CD4-positive, alpha-beta T cell (primary cell): ENCODE data around the gene RPLP1. TPM values are rescaled to one million over a fixed set of nuclear protein-coding genes. Genes with fewer than 3 reads are reported as not detected.
A peak's percentile ranks its signal among the peaks of the same experiment; 100 is the strongest.

Source experiments
- ATAC-seq: fragments of 200-7000 bp; cut with Tn5 transposase; one replicate; pipeline ENCODE4 v1.10.0; 2022; ENCODE audit warnings: mild to moderate bottlenecking; ENCODE audit not compliant: poor library complexity
- CTCF ChIA-PET: fragments of 350-600 bp; sonication (Branson Sonifier 250); formaldehyde crosslinking; loops from one replicate; lab custom pipeline; 2021; ENCODE audit warnings: antibody characterized with exemption, inconsistent platforms; lab: Charles Lee
- POLR2A ChIA-PET: fragments of 350-600 bp; sonication (Branson Sonifier 250); formaldehyde crosslinking; loops from one replicate; lab custom pipeline; 2021; ENCODE audit warnings: antibody characterized with exemption, inconsistent platforms; lab: Charles Lee
- DNase-seq, 14 experiments: peaks; one replicate each; pipeline ENCODE4 v3.0.0-alpha.2; 2013 to 2020; ENCODE audit warnings: mixed read lengths in 2 of 14
- H3K27ac ChIP-seq, 2 donors: one replicate each; pipeline versions ENCODE4 v1.5.1 to v1.7.0; 2013; ENCODE audit warnings: low read length in 2 of 2, low read depth in 1 of 2, mild to moderate bottlenecking in 1 of 2
- H3K27me3 ChIP-seq, 2 experiments: 1 replicate in 1 of 2; 2 replicates in 1 of 2; pipeline versions ENCODE4 v1.6.1 to v1.7.0; 2013; ENCODE audit warnings: low read length in 2 of 2, control low read depth in 1 of 2, mild to moderate bottlenecking in 1 of 2, moderate library complexity in 1 of 2; ENCODE audit not compliant: insufficient read depth in 2 of 2, control insufficient read depth in 1 of 2
- H3K36me3 ChIP-seq: one replicate; pipeline ENCODE4 v1.6.1; 2013; ENCODE audit warnings: low read length, control low read depth; ENCODE audit not compliant: insufficient read depth
- H3K4me1 ChIP-seq: one replicate; pipeline ENCODE4 v1.6.1; 2013; ENCODE audit warnings: low read length, control low read depth; ENCODE audit not compliant: insufficient read depth
- H3K4me3 ChIP-seq: one replicate; pipeline ENCODE4 v1.5.1; 2013; ENCODE audit warnings: mild to moderate bottlenecking, low read length, moderate library complexity
- H3K9me3 ChIP-seq, 2 experiments: 1 replicate in 1 of 2; 2 replicates in 1 of 2; pipeline versions ENCODE4 v1.6.1 to v1.7.0; 2013; ENCODE audit warnings: low read length in 2 of 2, mild to moderate bottlenecking in 2 of 2, control low read depth in 1 of 2, moderate library complexity in 1 of 2; ENCODE audit not compliant: control insufficient read depth in 1 of 2, insufficient read depth in 1 of 2
- H3K27ac Mint-ChIP-seq: one replicate; pipeline ENCODE4 v1.8.0; 2020; ENCODE audit warnings: mixed read lengths
- H3K27me3 Mint-ChIP-seq: one replicate; pipeline ENCODE4 v1.8.0; 2021; ENCODE audit warnings: mixed read lengths
- H3K36me3 Mint-ChIP-seq: one replicate; pipeline ENCODE4 v1.8.0; 2021; ENCODE audit warnings: low read depth, mixed read lengths
- H3K4me1 Mint-ChIP-seq: one replicate; pipeline ENCODE4 v1.8.0; 2021; ENCODE audit warnings: low read depth, mixed read lengths
- H3K4me3 Mint-ChIP-seq: one replicate; pipeline ENCODE4 v1.8.0; 2020; ENCODE audit warnings: mild to moderate bottlenecking, mixed read lengths
- H3K9me3 Mint-ChIP-seq: one replicate; pipeline ENCODE4 v1.8.0; 2020; ENCODE audit warnings: mixed read lengths
- intact Hi-C, 2 experiments: fragments of 100-400 bp; cut with DNase I in 1 of 2; cut with micrococcal nuclease in 1 of 2; formaldehyde crosslinking; loops; one replicate each; pipeline versions ENCODE4 v1.15.1 to v1.9.0; 2023 to 2025; cut with DNase I, micrococcal nuclease
- polyA plus RNA-seq, 2 donors: library from polyadenylated mRNA; unstranded; fragments of 120-200 nt; gene quantifications; one replicate each; pipeline ENCODE4 v1.2.1, GENCODE V29; 2013
- total RNA-seq, 174 experiments: library from RNA in 2 of 174; stranded (reverse) in 2 of 174; gene quantifications; one replicate each; pipeline ENCODE4 v1.2.3 and lab custom pipeline; 2021 to 2026
- TF ChIP-seq, protein P1 (sequence below): fragments of 200-600 bp; IDR thresholded peaks from one replicate; pipeline ENCODE4 v1.8.0; 2022; ENCODE audit warnings: antibody characterized with exemption, mild to moderate bottlenecking

RPLP1 gene
- total RNA-seq (1,000 to 10,000 TPM; 2,527 to 2,615 TPM), total RNA-seq (lab: John Stamatoyannopoulos, UW) (164 to 1,536 (median 923) reads per million in 172 experiments)
- 4,907 TPM for polyA plus RNA-seq (2013, experiment 1 of 2)
- polyA plus RNA-seq (2013, experiment 2 of 2) = 3,743 TPM

GRCh38 chr15:69452692-69453521, at the start of gene RPLP1:
RPLP1 (plus strand) TSS chr15:69452818; CDS start chr15:69452949, 131 bp downstream.
- ATAC-seq (peak; percentile 85), DNase-seq (peak; percentile 92 to 98 (median 96))
- Mint-ChIP-seq H3K27me3 (no peaks in the 10 kb centered on the region), H3K9me3 (no peaks in the 10 kb centered on the region), H3K4me3 (peak within 1 kb of the TSS; percentile 95), H3K27ac (peak within 1 kb of the TSS; percentile 94), H3K4me1 (peaks cover 55% of the 10 kb centered on the region), H3K36me3 (peaks cover 55% of the 10 kb centered on the region)
- no peaks in the 10 kb centered on the region for H3K27me3 ChIP-seq
- peaks cover 29% of the 10 kb centered on the region for H3K36me3 ChIP-seq
- intact Hi-C loops = loop anchor here (1.0 to 10.0 kb wide), 8 partner anchors 9 to 644 kb away; partner anchors contain the start of genes KIF23 (in 2 of the 2), GLCE (in 1 of the 2) and TLE3 (in 1 of the 2)
- peaks cover 38% of the 10 kb centered on the region for H3K4me1 ChIP-seq
- CTCF ChIA-PET = interaction anchor here (0.5 to 4.5 kb wide), 7 partner anchors 8 to 58 kb away, joined by 3 to 61 read pairs (median 5); no protein-coding TSS in a partner anchor
- peak within 1 kb of the TSS; percentile 78 to 91 for H3K27ac ChIP-seq
- H3K9me3 ChIP-seq = no peaks in the 10 kb centered on the region
- H3K4me3 ChIP-seq = peak within 1 kb of the TSS; percentile 98
- POLR2A ChIA-PET = interaction anchor here (0.7 to 5.4 kb wide), 30 partner anchors 10 to 1911 kb away, joined by 3 to 205 read pairs (median 4); partner anchors contain the start of genes FEM1B, GLCE, KIF23 and TLE3
- TF ChIP-seq, protein P1, sequence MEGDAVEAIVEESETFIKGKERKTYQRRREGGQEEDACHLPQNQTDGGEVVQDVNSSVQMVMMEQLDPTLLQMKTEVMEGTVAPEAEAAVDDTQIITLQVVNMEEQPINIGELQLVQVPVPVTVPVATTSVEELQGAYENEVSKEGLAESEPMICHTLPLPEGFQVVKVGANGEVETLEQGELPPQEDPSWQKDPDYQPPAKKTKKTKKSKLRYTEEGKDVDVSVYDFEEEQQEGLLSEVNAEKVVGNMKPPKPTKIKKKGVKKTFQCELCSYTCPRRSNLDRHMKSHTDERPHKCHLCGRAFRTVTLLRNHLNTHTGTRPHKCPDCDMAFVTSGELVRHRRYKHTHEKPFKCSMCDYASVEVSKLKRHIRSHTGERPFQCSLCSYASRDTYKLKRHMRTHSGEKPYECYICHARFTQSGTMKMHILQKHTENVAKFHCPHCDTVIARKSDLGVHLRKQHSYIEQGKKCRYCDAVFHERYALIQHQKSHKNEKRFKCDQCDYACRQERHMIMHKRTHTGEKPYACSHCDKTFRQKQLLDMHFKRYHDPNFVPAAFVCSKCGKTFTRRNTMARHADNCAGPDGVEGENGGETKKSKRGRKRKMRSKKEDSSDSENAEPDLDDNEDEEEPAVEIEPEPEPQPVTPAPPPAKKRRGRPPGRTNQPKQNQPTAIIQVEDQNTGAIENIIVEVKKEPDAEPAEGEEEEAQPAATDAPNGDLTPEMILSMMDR = no peak

GRCh38 chr15:69403594-69403993, 49.0 kb upstream of the RPLP1 start:
- no peaks in the 10 kb centered on the region for H3K9me3 ChIP-seq
- no peaks in the 10 kb centered on the region for H3K9me3 Mint-ChIP-seq
- peaks cover 9% of the 10 kb centered on the region for H3K27me3 Mint-ChIP-seq
- H3K27me3 ChIP-seq = no peaks in the 10 kb centered on the region
- no peaks in the 10 kb centered on the region for H3K36me3 Mint-ChIP-seq
- DNase-seq (no peak), ATAC-seq (no peak)
- ChIA-PET POLR2A (no interaction called here), CTCF (interaction anchor here (1.3 to 2.2 kb wide), 2 partner anchors 9 to 59 kb away, joined by 3 to 7 read pairs; no protein-coding TSS in a partner anchor)
- no peak overlapping the region for H3K27ac Mint-ChIP-seq
- H3K4me3 Mint-ChIP-seq = no peak overlapping the region
- intact Hi-C loops = no loop called here
- no peaks in the 10 kb centered on the region for H3K36me3 ChIP-seq
- TF ChIP-seq, protein P1 = no peak
- H3K4me1 Mint-ChIP-seq = no peaks in the 10 kb centered on the region
- no peak overlapping the region for H3K27ac ChIP-seq
- H3K4me3 ChIP-seq = no peak overlapping the region
- no peaks in the 10 kb centered on the region for H3K4me1 ChIP-seq

DNA sequence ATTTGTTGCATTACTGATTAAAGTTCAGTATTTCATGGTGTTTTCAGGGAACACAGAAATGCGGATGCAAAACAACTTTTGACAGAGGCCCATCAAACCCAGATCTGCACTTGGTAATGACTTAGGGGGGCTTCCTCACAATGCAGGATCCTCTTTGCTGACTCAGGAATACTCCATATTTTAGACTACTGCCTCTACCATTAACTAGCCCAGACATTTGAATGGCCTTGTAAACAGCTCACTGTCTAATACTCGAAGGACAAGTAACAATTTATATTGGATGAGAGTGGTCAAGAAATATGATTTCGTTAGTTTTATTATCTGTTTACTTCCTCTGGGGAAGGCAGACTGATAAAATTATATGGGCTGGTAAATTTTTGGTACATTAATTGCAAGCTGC, 47.5 kb upstream of the RPLP1 start:
- CTCF ChIA-PET = no interaction called here
- Mint-ChIP-seq H3K4me1 (no peaks in the 10 kb centered on the region), H3K36me3 (no peaks in the 10 kb centered on the region), H3K27me3 (peaks cover 9% of the 10 kb centered on the region), H3K9me3 (no peaks in the 10 kb centered on the region), H3K27ac (no peak overlapping the region), H3K4me3 (no peak overlapping the region)
- TF ChIP-seq, protein P1 = no peak
- intact Hi-C loops = no loop called here
- no peak overlapping the region for H3K4me3 ChIP-seq
- no peaks in the 10 kb centered on the region for H3K9me3 ChIP-seq
- no peak overlapping the region for H3K27ac ChIP-seq
- ATAC-seq (no peak), DNase-seq (no peak)
- no peaks in the 10 kb centered on the region for H3K36me3 ChIP-seq
- no peaks in the 10 kb centered on the region for H3K27me3 ChIP-seq
- H3K4me1 ChIP-seq = no peaks in the 10 kb centered on the region
- POLR2A ChIA-PET = no interaction called here
